HG03442 (cell line): ENCODE results near the gene KRTAP4-1.
"Not testable (repeated sequence)": the region's sequence is repeated elsewhere in the genome, so short reads cannot be mapped to it uniquely, and the experiment has no call there.

Experiments used
- ATAC-seq: cut with Tn5 transposase; IDR thresholded peaks from one replicate; pipeline ENCODE4 v1.9.1; 2021; ENCODE audit warnings: mild to moderate bottlenecking, moderate library complexity; ENCODE audit not compliant: unreplicated experiment

The KRTAP4-1 gene

DNA sequence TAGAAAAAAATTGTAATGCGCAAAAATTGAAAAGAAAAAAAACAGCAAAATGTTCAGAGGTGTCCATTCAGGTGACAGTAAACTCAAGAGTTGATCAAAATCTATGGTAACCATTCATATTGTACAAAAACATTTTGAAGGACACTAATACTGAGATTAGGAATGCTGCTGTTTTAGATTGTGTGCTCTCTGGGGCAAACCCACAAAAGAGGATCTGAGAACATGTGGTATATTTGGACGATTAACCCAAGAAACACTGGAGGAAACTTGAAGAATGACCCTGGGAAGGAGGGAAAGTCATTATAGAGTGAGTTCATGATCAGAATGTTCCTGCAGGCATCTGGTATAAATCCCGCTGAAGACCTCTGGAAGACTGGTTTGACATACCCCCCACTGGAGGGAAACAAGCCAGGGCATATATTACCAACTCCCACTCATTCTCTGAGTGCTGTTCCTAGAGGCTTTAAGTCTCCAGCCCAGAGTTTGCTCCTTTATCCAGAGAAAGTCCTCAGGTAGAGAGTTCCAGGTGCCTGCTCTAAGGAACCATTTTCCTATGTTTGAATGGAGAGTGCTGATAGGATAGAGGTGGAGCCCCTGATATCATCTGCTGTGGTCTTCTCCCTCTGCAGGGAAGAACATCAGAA, 7.8 kb downstream of the KRTAP4-1 start:
- ATAC-seq = no peak

DNA sequence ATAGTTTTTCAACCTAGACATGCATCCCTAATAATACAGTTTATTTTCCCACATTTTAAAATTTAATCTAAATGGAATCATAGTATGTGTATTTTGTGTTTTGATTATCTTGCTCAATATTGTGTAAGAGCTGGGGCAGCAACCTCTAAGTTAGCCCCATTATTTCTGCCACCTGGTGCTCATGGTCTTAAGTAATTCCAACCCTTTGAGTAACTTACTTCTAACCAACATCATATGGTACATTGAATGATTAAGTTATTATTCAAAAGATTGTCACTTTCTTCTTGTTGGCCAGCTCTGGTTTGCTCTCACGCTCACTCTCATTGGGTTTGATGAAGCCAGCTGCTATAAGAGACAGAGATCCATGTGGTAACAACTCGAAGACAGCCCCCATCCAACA, 12.8 kb downstream of the KRTAP4-1 start:
- ATAC-seq = no peak

DNA sequence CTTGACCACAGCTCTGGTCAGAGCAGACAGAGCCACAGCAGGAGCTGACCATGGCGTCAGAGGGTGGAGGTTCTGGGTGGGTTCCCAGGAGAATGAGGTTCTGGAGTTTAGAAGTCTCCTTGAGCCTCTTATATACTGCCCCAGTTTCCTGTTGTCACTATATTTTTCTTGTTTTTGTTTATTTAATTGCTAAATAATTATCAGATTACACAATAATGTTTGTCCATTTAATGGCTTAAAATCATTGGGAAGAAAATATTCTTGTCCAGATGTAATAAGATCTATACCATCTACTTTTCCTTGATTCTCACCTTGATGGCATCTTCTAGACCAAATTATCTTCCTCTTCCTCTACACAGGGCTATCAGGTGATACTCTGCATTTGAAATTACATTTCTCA, 16.6 kb downstream of the KRTAP4-1 start, which contains the start of gene KRTAP4-3:
TSS of gene KRTAP4-3 (minus strand) at position 101 of the 400 bp plus-strand sequence. CDS start at position 52, 49 bp downstream.
- no peak for ATAC-seq

DNA sequence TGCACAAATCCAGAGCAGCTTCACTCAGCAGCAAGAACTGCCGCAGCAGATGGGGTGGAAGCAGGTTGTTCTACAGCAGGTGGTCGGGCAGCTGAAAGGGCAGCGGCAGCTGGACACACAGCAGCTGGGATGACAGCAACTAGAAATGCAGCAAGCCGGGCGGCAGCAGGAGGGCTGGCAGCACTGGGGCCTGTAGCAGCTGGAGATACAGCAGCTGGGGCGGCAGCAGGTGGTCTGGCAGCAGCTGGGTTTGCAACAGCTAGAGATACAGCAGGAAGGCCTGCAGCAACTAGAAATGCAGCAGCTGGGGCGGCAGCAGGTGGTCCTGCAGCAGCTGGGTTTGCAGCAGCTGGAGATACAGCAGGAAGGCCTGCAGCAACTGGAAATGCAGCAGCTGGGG, 17.1 kb downstream of the KRTAP4-1 start:
- ATAC-seq = no peak

DNA sequence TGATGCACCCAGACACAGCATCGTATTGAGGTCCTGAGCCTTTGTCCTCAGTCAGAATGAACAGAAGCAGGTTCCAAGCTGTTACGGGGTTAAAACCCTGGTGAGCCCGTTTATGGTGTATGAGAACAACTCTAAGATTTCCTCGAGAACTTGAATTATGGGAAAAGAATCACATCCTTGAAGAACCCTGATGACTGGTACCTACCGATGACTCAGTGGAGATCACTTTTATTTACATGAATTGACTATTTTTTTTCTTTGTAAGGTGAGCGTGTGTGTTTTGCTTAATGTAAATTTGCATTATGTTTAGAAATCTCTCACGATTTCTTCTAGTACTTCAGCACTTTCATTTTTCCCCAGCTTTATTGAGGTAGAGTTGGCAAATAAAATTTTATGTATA, 20.9 kb downstream of the KRTAP4-1 start:
- no peak for ATAC-seq

DNA sequence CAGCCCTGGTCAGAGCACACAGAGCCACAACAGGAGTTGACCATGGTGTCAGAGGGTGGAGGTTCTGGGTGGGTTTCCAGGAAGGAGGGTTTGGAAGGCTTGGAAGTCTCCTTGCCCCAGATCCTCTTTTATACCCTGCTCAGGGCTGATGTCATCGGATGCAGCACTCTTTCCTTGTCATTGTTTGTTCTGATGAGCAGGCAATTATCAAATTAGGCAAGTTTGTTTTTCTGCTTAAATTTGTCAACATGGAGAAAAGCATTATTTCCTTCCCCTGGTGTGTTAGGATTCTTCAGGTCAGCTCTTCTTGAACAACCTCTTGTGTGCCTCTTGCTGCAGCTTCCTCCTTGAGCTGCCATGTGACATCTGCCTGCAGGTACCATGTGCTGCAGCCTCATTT, 24.1 kb downstream of the KRTAP4-1 start, which contains the start of gene KRTAP4-4:
TSS of gene KRTAP4-4 (minus strand) at position 101 of the 400 bp plus-strand sequence. CDS start at position 44, 57 bp downstream.
- ATAC-seq = no peak

DNA sequence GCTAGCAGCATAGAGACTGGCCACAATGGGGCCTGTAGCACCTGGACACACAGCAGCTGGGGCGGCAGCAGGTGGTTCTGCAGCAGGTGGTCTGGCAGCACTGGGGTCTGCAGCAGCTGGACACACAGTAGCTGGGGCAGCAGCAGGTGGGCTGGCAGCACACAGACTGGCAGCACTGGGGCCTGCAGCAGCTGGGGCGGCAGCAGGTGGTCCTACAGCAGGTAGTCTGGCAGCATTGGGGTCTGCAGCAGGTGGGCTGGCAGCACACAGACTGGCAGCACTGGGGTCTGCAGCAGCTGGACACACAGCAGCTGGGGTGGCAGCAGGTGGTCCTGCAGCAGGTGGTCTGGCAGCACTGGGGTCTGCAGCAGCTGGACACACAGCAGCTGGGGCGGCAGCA, 24.5 kb downstream of the KRTAP4-1 start:
- not testable (repeated sequence) for ATAC-seq

DNA sequence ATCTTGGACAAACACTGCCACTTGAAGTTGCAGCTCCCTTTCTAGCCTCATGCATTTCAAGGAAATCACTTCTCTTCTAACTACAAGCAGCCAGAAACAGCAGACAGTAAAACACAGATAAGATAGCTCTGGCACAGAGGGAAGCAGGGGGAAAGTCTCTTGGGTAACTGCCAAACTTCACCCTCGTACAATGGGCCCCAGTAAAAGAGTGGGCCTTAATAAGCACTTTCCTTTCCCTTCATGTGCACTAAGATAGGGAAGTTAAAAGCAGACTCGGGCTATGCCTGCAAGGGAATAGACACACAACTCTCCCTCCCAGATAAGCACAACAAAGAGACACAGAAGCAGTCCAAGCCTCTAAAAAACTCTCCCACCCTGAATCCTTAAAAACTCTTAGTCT, 30.9 kb downstream of the KRTAP4-1 start:
- no peak for ATAC-seq

DNA sequence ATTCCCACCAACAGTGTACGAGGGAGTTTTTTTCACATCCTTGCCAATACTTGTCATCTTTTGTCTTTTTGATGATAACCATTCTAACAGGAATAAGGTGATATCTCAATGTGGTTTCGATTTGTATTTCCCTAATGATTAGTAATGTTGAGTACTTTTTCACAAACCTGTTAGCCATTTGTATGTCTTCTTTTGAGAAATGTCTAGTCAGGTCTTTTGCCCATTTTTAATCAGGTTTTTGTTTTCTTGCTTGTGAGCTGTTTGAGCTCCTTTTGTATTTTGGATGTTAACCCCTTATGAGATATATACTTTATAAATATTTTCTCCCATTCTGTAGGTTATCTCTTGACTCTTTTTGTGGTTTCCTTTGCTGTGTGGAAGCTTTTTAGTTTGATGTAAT, 33.2 kb downstream of the KRTAP4-1 start:
- no peak for ATAC-seq

DNA sequence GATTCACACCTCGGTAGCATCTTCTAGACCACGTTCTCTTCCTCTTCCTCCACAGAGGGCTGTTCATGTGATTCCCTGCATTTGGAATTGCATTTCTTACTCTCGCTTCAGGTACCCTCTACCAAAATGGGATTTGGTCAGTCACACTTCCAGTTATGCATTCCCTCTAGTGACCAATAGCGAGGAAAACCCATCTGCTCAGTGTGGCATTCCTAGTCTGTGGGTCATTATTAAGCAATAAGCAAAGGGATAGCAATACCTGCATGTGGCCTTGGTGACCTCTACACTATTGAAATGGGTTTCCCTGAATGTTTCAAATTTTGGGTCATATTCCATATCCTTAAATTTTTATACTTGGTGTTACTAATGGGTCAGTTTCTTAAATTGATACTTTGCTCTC, 34.7 kb downstream of the KRTAP4-1 start:
- no peak for ATAC-seq

DNA sequence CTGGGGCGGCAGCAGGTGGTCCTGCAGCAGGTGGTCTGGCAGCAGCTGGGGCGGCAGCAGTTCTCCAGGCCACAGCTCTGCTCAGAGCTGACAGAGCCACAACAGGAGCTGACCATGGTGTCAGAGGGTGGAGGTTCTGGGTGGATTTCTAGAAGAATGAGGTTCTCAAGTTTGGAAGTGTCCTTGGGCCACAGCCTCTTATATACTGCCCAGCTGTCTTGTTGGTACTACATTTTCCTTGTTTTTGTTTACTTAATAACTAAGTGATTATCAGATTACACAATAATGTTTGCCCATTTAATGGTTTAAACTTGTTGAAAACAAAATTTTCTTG, 35.1 kb downstream of the KRTAP4-1 start, which contains the start of gene KRTAP4-5:
TSS of gene KRTAP4-5 (minus strand) at position 174 of the 334 bp plus-strand sequence. CDS start at position 116, 58 bp downstream.
- ATAC-seq = no peak

DNA sequence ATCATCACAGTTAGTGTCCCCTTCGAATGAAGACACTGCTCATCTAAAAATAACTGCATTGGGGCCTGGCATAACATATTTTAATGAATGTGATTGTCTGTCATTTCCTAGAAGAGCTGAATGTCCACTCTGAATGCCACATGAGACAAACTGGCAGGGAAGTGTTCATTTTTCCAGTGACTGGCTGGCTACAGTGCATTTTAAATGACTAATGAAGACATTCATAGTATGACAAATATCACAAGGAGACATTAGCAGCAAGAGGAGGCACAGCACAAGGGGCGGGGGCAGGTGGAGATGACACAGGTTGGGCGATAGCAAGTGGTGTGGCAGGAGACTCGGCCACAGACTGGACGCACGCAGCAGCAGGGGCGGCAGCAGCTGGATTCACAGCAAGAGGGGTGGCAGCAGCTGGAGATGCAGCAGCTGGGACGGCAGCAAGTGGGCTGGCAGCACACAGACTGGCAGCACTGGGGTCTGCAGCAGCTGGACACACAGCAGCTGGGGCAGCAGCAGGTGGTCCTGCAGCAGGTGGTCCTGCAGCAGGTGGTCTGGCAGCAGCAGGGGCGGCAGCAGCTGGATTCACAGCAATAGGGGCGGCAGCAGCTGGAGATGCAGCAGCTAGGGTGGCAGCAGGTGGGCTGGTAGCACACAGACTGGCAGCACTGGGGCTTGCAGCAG, 35.6 kb downstream of the KRTAP4-1 start:
- not testable (repeated sequence) for ATAC-seq

DNA sequence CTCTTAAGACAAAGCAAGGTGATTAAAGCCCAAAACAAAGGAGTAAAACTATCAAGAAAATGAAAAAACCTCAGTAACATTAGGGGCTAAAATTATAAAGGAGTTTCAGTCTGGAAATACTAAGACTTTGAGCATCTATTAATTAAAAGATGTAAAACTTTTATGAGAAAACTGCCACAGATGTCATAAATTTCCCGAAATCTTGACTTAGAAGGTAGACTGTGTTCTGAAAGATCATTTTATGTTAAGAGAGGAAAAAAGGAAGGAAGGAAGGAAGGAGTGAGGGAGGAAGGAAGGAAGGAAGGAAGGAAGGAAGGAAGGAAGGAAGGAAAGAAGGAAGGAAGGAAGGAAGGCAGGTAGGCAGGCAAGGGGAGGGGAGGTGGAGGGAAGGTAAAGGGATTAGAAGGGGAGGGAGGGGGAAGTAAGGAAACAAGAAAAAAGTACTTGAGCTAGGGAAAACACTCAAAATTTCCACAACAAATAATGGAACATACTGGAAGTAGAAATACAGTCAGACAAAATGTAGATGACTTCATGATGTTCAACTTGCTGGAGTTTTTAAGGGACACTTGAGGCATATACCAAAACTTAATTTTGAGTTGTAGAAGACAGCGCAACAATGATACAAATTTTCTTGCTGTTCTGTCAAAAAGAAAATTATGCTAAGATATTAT, 37.0 kb downstream of the KRTAP4-1 start:
- ATAC-seq = no peak

DNA sequence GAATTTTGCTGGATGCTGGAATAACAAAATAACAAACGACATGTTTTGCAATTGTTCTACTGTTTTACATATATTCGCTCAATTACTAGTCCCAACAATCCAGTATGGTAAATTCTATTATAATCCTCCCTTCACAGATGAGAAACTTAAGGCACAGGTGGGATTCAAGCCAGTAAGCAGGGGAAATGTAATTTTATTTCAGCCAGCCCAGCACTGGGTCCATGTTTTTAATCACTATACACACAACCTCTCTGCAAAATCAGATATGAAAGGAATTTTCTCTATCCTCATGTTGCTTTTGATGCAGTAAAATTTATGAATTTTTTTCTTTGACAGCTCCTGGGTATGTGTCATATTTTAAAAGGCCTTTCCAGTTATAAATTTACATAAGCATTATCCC, 39.5 kb downstream of the KRTAP4-1 start:
- no peak for ATAC-seq

DNA sequence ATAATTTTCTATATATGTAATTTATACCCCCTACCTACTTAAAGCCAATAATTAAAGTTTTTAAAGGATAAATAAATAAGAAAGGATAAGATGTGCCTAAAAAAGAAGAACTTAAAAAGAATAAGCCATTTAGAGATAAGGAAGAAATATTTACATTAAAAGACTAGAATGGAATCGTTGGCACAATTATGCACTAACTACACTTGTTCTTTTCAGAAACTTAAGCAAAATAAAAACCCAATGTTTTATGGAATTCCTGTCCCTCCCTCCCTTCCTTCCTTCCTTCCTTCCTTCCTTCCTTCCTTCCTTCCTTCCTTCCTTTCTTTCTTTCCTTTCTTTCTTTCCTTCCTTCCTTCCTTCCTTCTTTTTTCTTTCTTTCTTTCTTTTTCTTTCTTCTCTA, 39.9 kb downstream of the KRTAP4-1 start:
- no peak for ATAC-seq

DNA sequence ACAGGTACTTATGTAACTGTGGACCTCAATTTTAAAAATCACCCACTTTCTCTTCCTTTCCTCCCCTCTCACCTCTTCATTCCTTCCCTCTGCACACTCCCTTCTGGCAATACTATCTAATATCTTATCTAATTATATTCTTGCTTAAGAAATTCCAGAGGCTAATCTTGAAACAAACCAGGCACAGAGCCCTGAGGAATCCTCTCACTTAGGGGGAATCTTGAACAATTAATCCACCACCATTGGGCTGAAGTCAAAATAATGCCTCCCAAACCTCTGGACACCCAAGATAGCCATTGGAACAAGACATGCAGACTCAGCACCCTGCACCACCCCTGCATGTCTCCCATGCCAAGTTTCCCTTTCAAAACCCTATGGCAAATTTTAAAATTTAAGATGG, 43.4 kb downstream of the KRTAP4-1 start:
- ATAC-seq = no peak

DNA sequence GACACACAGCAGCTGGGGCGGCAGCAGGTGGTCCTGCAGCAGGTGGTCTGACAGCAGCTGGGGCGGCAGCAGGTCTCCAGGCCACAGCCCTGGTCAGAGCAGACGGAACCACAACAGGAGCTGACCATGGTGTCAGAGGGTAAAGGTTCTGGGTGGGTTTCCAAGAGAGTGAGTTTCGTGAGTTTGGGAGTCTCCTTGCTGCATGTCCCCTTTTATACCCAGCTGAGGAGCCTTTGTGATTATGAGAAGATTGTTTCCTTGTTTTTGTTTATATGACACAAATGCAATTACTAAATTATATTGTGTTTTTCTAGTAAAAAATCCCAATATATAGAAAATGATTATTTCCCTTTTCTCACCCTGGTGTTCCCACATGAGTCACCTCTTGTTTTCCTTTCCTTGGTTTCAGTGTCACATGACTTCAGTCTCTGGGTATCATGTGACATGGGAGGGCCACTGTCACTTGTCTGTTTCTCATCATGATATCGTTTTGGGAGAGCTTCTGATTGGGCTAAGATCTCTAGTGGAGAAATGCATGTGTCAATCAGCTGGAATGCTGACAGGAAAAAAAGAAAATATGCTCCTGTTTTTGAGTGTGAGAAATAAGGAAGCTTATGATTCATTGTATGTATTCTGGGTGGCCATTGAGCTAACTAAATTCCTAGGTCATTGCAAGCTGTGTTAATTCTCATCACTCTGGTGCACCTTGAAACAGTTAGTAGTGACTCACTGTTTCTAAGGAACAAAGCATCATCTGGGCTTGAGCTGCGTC, 44.2 kb downstream of the KRTAP4-1 start, which contains the start of gene KRTAP4-6:
TSS of gene KRTAP4-6 (minus strand) at position 185 of the 772 bp plus-strand sequence. CDS start at position 128, 57 bp downstream.
- ATAC-seq = no peak

DNA sequence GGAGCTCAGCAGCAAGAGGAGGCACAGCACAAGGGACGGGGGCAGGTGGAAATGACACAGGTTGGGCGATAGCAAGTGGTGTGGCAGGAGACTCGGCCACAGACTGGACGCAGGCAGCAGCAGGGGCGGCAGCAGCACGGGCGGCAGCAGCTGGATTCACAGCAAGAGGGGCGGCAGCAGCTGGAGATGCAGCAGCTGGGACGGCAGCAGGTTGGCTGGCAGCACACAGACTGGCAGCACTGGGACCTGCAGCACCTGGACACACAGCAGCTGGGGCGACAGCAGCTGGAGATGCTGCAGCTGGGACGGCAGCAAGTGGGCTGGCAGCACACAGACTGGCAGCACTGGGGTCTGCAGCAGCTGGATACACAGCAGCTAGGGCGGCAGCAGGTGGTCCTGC, 44.8 kb downstream of the KRTAP4-1 start:
- ATAC-seq = not testable (repeated sequence)
